ENCODE results near the gene MS4A6E.
"Not testable (repeated sequence)": the region's sequence is repeated elsewhere in the genome, so short reads cannot be mapped to it uniquely, and the experiment has no call there.

Gene MS4A6E

DNA sequence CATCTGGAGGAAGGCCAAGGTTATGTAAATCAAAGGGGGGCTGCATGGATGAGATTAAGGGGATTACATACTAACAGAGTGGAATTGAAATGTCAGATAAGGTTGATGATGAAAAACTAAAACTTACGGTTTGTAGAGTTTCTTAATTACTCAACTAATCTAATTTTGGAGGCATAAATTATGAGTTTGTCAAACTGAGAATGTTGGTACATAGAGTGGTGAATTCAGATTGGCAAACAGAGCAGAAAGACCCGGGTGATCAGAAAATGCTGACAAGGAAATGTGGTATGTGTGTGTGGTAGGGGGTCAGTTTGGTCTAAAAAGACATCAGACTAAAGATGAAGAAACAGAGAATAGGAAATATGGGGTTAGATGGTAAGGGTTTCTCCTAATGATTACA, 11.0 kb downstream of the MS4A6E start:
- peak; percentile 23 for DNase-seq

DNA sequence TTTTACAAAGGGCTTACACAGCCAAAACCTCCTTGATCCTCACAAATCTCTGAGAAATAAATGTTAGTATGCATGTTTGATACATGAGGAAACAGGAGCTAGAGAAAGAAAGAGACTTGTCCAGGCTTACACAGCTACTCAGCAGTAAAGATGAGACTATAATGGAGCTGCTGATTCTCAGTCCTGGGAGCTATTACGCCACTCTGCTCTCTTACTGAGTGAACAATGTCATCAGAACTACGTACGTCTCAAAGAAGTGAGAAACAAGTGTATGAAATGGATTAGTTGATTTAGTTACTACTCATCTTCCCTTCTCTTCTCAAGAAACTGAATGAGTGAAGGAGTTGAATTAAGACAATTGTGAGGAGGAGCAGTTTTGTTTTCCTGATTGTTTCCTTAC, 12.3 kb downstream of the MS4A6E start:
- no peak for DNase-seq

DNA sequence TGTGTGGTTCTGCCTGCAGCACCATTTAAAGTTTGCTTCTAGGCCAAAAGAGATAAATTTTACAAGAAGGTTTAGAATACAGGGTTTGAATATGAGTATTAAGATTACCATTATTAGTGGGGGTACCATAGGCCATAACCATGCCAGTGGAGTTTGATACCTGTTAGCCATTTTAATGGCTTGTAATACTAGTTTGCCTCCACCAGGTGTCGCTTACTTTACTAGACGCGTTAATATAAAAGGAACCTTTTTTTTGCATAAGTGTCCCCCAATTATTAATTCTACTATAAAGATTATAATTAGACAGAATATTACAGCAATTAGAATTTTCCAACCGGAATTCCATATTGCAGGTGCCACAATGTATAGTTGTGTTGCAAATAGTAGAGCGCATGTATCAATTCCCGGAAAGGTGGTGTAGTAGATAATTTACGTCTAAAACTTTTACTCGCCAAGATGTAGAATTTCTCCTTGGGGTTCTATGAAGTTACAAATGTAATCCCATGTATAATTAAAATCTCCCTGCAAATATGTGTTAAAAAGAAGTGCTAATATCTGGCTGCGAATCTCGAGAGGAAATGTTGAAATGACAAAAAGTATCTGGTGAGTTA, 16.1 kb downstream of the MS4A6E start:
- DNase-seq, result peak; percentile 21

DNA sequence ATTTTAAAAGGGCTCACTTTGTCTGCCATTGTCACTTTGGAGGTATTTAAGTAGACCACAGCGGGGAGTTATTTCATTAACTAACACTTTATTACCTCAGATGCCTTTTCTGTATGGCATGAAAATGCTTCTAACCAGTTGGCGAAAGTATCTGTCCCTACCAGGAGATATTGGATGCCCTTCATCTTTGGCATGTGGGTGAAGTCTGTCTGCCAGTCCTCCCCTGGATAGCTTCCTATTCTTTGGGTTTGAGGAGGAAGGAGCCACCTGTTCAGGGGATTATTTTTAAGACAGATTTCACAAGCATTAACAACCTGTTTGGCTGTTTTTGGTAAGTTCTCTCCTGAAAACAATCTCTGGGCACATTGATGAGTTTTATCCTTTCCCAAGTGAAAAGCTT, 17.1 kb downstream of the MS4A6E start:
- DNase-seq, result no peak

DNA sequence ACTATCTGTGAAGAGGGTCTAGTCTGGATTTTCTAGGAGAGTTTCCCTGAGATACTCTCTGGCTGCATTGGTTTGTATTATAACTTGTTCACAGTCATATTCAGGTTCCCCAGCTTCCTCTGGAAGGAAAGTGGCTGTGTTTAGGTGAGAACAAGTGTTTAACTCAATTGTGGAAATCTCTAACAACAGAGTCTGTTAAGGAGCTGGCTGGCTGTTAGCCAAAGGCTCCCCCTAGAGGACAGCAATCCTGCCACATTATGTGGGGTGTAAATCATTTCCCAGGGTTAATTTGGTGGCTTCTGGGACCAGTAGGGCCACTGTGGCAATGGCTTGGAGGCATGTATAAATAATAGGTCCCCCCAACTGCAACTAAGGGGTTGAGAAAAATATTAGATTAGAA, 18.4 kb downstream of the MS4A6E start:
- peak; percentile 32 for DNase-seq

DNA sequence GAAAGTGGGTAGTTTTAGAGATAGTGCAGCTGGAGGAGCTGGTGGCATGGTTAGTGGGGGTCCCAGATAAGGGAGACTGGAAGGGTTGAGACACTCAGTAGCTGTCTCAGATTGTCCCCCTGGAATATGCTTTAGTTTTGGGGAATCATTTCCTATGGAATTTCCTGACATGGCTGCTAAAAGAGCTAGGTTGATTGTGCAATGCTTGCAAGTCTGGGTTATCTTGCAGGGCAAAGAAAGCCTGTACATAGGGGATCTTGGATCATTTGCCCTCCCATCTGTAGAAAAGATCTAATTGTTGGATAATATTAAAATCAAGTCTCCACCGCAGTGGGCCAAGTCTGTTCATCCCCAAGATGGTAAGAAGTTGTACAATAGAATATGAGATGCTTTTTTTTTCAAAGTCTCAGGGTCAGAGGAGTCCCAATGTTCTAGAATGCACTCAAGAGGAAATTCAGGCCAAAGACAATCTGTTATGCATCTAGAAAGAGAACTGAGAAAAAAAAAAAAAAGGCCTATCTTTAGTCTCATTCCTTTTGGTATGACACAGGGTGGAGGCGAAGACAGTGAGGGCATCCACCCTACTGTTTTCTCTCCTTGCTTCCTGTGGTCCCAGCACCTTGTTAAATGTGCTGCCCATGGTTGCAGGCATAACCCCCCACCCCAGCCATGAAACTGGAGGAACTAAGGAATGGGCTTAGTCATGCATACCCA, 20.2 kb downstream of the MS4A6E start:
- DNase-seq, result no peak

DNA sequence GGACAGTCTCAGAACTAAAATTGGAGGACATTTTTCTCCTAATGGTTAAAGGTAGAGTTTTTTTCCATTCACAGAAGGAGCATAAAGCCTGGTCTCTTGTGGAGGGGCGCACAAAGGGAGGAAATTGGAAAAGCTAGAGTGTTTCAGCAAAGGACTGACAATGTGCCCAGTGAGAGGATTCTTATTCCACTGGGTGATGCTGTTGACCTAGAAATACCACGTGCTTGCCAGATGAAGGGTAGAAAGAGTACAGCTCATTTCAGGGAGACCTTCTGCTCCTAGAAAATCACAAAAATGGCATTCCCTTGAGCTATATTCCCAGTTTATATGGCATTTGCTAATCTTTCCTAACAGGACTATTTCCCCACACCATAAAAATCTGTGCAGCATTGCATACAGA, 21.1 kb downstream of the MS4A6E start:
- DNase-seq, result no peak

DNA sequence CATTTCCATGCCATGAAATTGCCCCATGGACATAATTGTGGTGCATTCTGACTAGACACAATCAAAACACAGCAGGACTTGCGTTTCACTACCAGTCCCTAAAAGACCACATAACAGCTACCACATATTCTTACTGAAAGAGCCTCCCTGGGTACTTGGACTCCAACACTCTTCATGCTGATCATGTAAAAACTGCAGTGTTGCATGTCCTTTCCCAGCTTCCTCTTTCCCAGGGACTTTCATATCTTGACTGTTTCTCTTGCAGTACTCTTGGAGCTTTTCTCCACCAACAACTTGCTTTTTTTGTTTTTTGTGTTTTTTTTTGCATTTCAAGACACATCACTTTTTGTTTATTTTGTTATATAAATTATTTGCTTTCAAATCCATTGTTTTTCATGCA, 22.9 kb downstream of the MS4A6E start:
- no peak for DNase-seq

DNA sequence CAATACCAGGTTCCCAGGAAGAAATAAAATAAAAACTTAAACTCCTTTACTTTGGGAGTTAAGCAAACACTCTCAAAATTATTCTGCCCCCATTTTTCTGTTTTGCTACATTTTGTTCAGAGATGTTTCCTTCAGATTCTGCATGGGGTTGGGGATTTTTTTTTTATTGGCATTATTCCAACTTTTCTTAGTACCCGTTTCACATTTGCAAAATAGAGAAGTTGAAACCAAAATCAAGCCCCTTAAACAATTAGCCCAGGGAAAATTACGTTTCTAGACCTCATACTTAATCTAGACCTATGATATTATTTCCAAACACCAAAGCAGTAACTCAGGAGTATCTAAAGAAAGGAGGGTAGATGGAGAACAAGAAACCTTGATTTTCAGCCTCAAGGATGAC, 30.7 kb downstream of the MS4A6E start:
- no peak for DNase-seq

DNA sequence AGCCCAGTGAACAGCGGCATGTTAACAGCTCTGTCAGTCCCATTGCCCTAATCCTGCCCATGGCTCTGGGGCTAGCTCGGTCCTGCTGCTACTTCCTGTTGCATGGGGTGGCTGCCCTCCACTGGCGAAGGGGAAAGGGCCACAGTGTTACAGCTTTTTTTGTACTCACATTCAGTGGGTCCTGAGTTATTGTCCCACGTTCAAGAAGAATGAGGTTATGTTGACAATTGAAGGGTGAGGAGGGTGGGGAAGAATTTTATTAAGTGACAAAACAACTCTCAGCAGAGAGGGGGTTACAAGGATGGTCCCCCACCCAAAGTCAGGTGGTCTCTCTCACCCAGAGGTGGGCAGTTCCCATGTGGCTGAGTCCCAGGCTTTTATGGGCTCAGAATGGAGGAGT, 33.6 kb downstream of the MS4A6E start:
- no peak for DNase-seq

DNA sequence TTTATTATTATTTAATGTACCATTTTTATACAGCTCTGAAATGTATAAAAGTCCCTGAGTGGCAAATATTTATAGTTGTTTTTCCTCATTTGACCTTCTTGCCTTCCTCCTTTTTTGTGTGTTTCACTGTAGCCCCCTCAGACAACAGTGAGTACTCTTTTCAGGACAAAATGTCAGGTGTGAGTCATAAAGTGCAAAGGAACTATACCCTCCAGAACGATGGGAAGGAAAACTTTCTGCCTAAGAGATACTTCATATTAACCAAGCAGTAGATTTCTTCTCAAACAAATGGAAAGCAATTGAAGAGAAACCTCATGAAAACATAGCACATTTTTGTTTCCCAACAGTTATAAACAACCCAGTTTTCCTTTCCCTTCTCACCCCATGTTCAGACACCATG, 35.2 kb downstream of the MS4A6E start:
- DNase-seq, result no peak

DNA sequence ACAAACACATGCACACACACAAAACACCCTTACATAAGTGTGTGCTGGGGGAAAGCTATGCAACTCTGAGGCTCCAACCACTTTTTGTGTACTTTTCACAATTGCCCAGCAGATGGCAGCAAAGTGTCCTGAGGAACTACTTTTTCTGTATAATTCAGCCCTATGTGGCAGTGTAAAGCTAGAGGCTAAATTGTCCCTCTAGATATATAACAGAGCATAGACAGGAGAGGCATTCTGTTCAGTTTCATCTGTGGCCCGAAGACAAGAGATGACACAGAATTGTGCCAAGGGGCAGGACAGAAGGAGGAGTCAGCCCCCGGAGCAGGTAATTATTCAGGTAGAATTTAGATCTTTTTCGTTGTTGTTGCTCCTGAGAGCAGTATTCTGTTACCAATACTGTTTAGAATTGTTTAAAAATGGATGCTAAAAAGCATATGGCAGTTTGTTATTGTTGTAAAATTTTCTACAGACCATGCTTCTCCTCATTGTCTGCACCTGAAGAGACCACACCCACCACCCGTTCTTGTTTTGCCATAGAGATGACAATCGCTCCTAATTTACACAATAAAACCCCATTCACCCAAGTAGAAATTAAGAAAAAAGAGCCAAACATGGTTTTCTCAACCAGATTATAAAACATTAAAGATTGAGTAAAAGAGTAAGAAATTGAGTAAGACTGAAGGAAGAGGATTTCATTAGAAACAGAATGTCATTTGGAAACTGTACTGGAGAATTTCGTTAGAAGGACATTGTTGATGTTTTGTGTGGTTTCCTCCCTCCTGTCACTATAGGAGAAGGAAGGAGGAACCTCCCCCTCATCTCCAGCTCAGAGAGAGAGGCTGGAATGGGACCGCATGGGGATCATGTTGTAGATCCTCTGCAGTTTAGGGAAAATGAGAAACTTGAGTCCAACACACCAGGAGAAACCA, 36.8 kb downstream of the MS4A6E start:
- DNase-seq, result peak; percentile 65

DNA sequence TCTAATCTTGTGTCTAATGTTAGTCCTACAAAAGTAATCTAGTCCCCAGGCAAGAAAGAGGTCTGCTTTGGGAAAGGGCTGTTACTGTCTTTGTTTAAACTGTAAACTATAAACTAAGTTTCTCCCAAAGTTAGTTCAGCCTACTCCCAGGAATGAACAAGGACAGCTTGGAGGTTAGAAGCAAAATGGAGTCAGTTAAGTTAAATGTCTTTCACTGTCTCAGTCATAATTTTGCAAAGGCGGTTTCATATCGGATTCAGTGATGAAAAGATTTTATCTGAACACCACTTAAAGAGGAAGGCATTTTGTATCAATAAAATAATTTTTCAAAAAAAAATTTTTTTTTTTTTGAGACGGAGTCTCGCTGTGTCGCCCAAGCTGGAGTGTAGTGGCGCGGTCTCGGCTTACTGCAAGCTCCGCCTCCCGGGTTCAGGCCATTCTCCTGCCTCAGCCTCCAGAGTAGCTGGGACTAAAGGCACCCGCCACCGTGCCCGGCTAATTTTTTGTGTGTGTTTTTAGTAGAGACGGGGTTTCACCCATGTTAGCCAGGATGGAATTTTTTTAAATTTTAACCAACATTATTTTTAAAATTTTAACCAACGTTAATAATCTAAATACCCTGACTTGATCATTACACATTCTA, 39.3 kb downstream of the MS4A6E start:
- not testable (repeated sequence) for DNase-seq

DNA sequence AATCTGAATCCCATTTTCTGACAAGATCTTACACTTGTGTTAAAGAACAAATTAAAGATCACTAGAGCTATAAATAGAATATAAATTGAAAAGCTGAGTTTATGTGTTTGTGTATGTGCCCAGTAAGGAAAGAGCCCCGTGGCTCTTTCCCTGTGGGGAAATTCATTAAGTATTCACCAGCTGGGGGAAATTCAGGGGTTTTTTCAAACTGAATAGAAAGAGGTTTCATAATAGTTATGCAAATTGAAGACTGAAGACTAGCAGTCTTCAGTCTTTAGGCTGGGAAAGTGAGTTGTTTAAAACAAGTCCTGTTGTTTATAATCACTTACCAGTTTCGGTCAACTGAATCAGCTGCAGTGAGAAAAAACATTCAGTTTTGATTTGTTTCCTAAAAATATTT, 40.0 kb downstream of the MS4A6E start:
- peak; percentile 44 for DNase-seq

DNA sequence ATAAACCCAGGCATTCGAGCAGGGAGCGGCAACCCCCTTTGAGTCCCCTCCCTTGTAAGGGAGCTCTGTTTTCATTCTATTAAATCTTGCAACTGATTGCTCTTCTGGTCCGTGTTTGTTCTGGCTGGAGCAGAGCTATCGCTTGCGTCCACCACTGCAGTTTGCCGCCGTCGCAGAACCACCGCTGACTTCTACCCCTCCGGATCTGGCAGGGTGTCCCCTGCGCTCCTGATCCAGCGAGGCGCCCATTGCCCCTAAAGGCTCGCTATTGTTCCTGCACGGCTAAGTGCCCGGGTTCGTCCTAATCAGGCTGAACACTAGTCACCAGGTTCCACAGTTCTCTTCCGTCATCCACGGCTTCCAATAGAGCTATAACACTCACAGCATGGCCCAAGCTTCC, 40.8 kb downstream of the MS4A6E start:
- DNase-seq, result no peak

DNA sequence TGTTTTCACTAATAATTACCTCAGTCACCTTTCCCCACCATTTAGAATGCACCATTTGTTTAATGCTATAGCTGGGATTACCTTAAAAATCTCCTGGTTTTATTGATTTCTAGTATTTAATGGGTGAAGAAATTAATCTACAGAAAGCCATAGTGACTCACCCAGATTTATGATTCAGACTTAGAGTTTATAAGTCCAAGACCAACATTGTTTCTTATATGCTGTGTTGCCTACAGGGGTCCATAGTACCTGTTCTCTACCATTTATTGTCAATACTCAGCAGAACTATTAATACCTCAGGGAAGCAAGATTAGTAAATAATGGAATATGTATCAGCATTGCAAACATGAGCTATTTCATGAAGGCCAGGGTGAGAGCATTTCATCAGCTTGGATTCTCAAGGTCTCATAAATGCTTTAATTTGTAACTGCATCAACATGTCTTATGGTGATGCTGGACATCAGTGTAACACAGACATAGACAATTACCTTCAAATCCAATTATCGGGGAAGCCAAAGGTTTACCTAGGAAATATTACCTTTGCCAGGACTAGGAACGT, 43.3 kb downstream of the MS4A6E start:
- no peak for DNase-seq

DNA sequence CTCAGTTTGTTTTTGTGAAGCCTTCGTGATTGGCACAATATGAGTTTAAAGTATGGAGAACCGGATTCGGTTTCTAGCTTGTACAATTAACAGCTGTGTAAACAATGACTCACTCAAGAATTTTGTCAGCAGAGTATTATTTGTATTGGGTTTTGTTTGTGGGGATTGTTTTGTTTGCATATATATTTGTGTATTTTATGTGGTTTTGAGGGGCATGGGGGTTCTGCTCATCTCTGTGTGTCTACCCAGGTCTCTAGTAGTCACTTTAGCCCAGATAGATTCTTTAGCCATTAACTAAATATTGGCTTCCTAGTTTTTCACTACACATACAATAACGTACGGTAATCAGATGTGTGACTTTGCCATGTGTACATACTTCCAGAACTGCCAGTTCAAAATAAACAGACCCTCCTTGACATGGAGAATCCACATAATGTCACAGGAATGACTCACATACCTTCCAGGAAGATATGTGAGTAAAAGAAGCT, 43.8 kb downstream of the MS4A6E start:
- DNase-seq, result no peak

DNA sequence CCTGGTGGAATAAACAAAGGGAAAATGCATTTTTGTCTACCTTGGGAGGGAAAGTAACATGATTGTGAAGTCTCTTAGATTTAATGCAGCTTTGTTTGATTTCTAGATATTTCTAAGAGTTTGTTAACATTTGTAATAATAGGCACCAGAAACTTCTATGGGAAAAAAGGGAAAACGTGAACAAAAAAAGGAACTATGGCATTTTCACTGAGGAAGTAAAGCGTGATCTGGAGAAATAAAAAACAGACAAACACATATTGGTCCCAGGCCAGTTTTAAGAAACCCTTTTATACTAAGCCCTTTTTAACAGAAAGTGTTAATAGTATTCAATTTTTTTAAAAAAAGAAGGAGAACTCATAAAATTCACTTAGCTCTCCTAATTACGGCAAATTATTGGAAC, 44.3 kb downstream of the MS4A6E start:
- DNase-seq, result no peak

DNA sequence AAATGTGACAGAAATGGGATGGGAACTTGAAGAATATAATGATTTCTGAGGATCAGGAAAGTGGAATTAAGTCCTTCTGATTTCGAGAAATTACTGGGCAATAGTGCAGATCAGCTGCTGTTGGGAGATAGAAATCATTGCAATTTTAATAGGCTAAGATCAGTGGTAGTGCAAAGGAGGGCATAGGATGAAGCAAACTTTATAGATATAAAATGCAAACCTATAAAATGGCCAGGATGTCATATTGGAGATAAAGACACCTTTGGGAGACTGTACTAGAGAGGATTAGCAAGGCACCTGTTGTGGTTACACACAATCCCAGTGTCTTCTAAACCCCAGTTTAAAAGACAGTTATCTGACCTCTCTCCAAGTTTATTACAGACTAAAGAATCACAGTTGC, 44.8 kb downstream of the MS4A6E start:
- DNase-seq, result no peak

DNA sequence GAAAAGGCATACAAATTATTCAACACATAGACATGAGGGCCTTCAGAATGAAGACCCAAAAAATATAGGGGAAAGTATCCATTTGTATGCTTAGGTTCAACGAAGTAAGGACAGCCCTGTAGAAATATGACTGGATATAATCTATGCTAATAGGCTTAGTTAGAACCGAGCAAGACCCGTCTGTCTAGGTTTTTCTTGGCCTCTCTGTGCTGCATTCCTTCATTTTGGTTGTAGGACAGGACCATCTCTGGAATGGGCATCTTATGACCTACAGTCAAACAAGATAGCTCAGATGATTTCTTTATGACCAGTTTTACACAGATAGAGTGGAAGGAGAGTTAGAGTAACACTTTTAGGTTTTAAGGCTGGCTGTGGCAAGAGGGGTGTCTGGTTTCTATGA, 45.7 kb downstream of the MS4A6E start:
- DNase-seq, result no peak

DNA sequence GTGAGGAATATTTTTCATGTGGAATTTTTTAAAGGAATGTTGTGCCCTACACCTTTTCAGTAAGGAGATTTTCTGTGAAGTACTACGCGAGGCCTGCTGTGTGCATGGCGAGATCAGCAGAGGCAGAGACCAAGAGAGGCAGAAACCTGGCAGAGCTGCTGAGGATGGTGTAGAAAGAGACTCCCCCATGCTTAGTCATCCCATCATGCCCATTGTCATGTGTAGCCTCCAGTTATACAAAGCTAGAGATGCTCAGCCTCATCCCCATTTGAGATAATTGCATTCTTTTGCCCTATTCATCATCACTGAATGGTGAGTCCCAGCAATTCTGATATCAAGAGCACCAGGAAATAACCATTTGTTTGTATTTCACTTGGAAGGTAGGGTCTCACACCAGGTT, 48.3 kb downstream of the MS4A6E start:
- no peak for DNase-seq

DNA sequence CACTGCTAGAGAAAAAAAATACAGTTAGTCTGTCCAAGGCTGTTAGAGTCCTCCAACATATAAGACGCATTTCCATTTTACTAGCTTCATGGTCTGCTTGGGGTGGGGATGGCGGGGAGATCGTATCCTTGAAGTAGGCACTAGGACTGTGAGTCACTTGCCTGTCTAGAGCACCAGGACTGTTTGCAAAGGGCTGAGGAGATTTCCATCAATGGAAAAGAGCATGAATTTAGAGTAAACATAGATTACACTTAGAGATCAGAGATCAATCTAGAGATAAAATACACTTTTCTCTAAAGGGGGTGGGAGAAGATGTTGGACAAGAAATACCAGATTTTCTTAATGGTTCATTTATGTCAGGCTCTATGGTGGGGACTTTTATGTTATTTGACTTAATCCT, 49.5 kb downstream of the MS4A6E start:
- no peak for DNase-seq
